Jurkat, Clone E6-1 (cell line): ENCODE results near the gene SNURF.
"Not testable (repeated sequence)": the region's sequence is repeated elsewhere in the genome, so short reads cannot be mapped to it uniquely, and the experiment has no call there.

Experiments used
- DNase-seq: peaks from one replicate; pipeline ENCODE4 v3.0.0-alpha.2; 2011; ENCODE audit warnings: low read depth, low spot score
- H3K4me3 ChIP-seq: 2 replicates; pipeline ENCODE4 v1.5.1; 2011; ENCODE audit warnings: mild to moderate bottlenecking, low read length, control low read depth, moderate library complexity

Gene SNURF

GRCh38 chr15:24962880-24963279 is 8.1 kb downstream of the SNURF start:
- DNase-seq, result no peak
- no peak overlapping the region for H3K4me3 ChIP-seq

GRCh38 chr15:24966364-24967103 is 11.7 kb downstream of the SNURF start:
- no peak for DNase-seq

GRCh38 chr15:24971052-24971451 is 16.3 kb downstream of the SNURF start:
- no peak for DNase-seq
- H3K4me3 ChIP-seq, result no peak overlapping the region

More at GRCh38 chr15:24966364-24967103, 11.7 kb downstream of the SNURF start:
- H3K4me3 ChIP-seq, result no peak overlapping the region

DNA sequence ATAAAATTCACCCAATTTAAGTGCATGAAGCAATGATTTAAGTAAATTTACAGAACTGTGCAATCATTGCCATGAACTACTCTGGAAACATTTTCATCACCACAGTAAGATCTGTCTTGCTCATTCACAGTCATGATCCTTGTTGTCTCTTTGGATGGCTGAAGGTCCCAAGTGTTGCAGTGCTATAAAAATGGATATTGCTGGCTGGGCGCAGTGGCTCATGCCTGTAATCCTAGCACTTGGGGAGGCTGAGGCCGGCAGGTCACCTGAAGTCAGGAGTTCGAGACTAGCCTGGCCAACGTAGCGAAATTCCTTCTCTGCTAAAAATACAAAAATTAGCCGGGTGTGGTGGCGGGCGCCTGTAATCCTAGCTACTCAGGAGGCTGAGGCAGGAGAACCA is 17.0 kb downstream of the SNURF start:
- no peak overlapping the region for H3K4me3 ChIP-seq
- DNase-seq, result no peak

DNA sequence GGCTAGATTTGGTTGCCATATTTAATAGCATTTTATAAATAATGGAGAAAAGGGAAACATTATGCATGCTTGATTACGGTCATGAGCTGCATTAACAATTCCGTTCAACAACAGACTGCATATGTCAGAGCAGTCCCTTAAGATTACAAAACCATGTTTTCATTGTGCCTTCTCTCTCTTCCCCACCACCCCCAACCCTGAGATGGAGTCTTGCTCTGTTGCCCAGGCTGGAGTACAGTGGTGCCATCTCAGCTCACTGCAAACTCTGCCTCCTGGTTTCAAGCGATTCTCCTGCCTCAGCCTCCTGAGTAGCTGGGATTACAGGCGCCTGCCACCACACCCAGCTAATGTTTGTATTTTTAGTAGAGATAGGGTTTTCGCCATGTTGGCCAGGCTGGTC is 17.9 kb downstream of the SNURF start:
- not testable (repeated sequence) for DNase-seq, H3K4me3 ChIP-seq

- DNase-seq, result no peak
- no peak overlapping the region for H3K4me3 ChIP-seq
Observed at GRCh38 chr15:24976932-24977331, 22.1 kb downstream of the SNURF start.

DNA sequence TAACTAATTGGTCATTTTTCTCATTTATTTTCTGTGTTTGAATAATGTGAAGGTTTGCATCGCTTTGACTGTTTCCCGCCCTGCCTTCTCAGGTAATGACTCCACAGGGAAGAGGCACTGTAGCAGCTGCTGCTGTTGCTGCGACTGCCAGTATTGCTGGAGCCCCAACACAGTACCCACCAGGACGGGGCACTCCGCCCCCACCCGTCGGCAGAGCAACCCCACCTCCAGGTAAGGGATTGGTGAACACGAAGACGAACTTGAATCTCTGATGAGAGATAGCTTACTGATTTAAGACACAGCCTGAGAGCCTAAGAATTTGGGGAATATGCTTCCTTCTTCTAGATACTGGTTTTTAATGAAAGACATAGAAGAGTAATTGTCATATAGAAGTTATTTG is 22.9 kb downstream of the SNURF start:
- DNase-seq, result no peak
- no peak overlapping the region for H3K4me3 ChIP-seq

DNA sequence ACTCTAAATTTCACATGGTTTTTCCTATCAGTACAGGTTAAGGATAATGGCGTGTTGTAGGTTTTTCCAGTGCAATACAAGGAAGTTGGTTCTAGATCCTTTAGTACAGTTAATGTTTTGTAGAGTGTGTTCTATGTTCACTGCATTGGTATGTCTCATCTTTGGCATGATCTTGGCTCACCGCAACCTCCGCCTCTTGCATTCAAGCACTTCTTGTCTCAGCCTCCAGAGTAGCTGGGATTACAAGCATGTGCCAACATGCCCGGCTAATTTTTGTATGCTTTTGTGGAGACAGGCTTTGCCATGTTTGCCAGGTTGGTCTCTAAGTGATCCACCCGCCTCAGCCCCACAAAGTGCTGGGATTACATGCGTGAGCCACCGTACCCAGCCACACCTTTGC is 30.4 kb downstream of the SNURF start:
- DNase-seq, result no peak
- no peak overlapping the region for H3K4me3 ChIP-seq

GRCh38 chr15:24986653-24987052 is 31.9 kb downstream of the SNURF start:
- no peak overlapping the region for H3K4me3 ChIP-seq
- no peak for DNase-seq
